SU-DHL-6 (cell line): Measurements from ENCODE around the gene ANXA10.

Source experiments
- CTCF ChIP-seq: fragments of 200-600 bp; sonication (generic); IDR thresholded peaks from one replicate; pipeline ENCODE4 v1.5.1; 2017; ENCODE audit warnings: antibody characterized with exemption, mild to moderate bottlenecking, low read length, moderate library complexity; ENCODE audit not compliant: insufficient read depth, poor library complexity, severe bottlenecking
- EZH2phosphoT487 ChIP-seq: fragments of 200-600 bp; sonication (generic), shearing (Covaris generic); conservative IDR thresholded peaks from 2 replicates; pipeline ENCODE4 v1.6.1; 2018; ENCODE audit warnings: mild to moderate bottlenecking, antibody characterized with exemption, low read length, moderate library complexity, mixed read lengths

GRCh38 chr4:168200685-168201084 lies 108.3 kb downstream of the ANXA10 start:
- TF ChIP-seq CTCF = no peak
- no peak for TF ChIP-seq EZH2phosphoT487
